Inflammatory macrophage (primary cell): ENCODE data around the gene MAT1A.
"Not testable (repeated sequence)": the region's sequence is repeated elsewhere in the genome, so short reads cannot be mapped to it uniquely, and the experiment has no call there.

Source experiments
- DNase-seq, 2 donors: peaks; one replicate each; pipeline ENCODE4 v3.0.0-alpha.2; 2020 to 2022
- total RNA-seq, 18 experiments: gene quantifications; one replicate each; lab custom pipeline; 2026; ENCODE audit warnings: mixed read lengths in 6 of 18, inconsistent platforms in 2 of 18; lab: John Stamatoyannopoulos, UW

The MAT1A gene
- total RNA-seq = 0 to 0.10 (median 0) reads per million in 18 experiments

DNA sequence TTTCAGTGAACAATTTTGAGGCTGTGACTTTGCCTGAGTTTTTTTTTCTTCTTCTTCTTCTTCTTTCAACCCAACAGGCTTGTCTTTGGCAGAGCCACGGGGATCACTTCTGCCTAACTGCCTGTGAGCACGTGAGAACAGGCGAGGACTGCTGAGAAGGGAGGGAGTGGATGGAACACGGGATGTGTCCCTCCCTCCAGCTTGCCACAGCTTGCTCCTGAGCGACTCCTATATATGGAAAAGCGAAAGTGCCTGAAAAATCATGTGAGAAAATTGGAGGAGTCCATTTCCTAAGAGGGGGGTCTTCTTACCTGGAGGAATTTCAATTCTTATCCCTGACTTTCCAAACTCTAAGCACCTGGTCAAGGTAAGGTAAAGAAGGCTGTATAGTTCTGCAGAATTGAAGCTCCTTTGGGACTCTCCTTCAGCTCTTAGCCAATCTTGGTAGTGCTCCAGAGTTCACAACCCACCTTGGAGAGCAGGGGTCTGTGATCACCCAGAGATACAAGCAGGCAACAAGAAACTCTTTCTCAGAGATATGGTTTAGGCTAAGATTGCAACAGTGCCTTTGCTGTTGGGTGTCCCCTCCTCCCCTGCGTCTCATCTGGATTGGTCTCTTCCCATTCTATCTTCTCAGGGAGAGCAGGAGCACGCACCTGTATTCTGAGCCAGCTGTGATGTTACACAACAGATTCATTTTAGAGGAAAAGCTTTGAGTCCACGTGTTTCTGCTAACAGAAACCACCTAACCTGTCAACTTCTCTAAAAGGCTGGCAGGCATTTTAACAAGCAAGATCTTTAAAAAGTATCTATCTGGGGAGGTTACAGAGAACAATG lies at the start of gene MAT1A:
MAT1A (minus strand) TSS at position 208 of the 837 bp plus-strand sequence. CDS start 235 bp downstream, outside the sequence.
- peak; percentile 7 to 11 for DNase-seq

DNA sequence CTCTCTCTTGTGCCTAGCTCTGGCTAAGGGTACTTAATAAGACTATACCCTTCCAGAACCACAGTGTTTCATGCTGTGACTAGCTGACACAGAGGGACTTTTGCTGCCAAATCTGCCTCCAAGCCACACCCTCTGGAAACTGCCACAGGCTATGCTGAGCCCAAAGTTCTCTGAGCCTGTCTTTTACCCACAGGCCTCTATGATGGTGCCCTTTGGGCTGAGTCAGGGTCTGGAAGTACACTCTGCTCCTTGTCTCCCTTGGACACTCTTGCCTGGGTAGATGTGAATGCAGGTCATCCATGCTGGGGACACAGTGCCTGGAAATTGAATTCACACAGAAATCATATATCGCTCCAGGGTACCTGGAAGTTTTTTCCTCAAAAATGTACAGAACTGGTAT lies 44.5 kb upstream of the MAT1A start:
- no peak for DNase-seq

DNA sequence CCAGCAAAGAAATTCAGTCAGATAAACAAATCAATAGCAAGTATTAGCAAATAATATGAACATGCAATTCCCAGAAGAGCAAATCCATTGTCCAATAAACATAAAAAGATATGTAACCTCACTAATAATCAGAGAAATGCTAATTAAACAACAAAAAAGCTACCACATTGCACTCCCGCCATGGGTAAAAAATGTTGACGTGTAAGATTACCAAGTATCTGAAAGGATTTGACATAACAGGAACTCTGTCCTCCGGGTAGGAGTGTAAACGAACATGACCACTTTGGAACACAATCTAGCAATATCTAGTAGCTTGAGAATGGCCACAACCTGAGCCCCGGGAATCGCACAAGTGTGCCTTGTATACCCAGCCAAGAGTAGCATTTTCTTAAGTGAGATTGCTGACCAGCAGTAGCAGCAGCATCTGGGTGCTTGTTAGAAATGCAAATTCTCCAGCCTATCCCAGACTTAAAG lies 35.5 kb upstream of the MAT1A start:
- no peak for DNase-seq

GRCh38 chr10:80324086-80324485 lies 34.6 kb upstream of the MAT1A start:
- no peak for DNase-seq

- no peak for DNase-seq
Measured at GRCh38 chr10:80323311-80323710, 33.9 kb upstream of the MAT1A start.

DNA sequence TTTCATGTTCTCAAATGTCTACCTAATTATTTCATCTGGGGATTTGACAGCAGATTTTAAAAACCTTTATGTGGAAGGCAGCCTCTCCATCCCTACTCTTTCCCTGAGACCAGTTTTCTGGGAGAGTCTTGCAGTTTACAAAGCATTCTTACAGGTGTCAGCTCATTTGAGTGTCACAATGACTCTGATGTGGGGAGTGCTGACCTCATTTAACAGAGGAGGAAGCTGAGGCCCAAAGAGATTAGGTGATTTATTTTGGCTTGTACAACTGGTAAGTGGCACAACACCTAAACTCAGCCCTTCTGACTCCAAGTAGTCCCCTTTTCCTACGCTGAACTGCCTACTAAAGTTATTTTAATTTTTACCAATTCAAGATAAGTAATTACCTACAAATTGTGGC lies 33.3 kb upstream of the MAT1A start:
- no peak for DNase-seq

- DNase-seq = no peak
Measured at GRCh38 chr10:80322158-80322557, 32.7 kb upstream of the MAT1A start.

DNA sequence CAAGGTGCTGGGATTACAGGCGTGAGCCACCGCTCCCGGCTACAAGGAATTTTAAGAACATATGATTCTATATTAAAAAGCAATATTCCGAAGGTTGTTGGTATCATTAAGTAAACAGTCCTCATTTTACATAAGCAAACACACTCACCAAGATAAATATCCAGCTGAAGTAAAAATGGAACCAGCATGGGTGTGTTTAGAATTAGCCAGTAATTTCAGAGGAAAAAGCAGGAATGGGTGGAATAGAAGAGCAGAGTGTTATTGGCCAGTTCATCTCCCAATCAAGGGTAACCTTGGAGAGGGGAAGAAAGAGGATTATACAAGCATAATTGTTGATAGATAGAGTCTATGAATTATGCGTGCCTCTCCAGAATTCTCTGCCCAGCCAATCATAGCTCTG lies 31.7 kb upstream of the MAT1A start:
- DNase-seq = no peak

GRCh38 chr10:80320377-80320776 lies 30.9 kb upstream of the MAT1A start:
- no peak for DNase-seq

- DNase-seq = no peak
Measured at GRCh38 chr10:80319725-80320290, 30.4 kb upstream of the MAT1A start.

DNA sequence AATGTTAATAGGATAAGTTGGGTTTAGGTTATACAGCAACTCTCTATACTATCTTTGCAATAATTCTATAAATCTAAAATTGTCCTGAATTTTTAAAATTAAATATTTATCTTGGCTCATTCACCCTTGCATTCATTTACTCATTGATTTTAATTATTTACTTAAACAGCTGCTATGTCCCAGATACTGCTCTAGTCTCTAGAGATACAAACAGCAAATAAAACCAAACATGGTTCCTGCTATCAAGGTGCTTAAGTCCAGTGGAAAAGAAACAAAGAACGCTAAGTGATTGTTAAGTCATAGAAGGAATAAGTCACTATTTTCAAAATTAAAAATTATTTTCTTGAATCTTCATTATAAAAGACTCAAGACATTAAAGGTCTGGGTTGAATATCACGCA lies 29.9 kb upstream of the MAT1A start:
- no peak for DNase-seq

DNA sequence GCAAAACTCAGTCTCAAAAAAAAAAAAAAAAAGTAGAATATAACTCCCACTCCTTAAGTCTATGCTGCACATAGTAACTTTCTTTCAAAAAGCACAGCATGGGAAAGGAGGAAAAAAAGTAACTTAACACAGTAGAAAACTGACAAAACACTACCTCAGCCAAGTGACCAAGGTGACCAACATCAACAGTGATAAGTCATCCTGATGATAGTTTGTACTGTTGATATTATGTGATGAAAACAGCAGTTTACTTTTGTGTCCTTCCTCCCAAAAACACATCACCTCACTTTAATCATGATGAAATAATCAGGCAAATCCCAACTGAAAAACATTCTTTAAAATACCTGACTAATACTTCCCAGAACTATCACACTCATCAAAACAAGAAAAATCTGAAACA lies 29.3 kb upstream of the MAT1A start:
- DNase-seq = no peak

DNA sequence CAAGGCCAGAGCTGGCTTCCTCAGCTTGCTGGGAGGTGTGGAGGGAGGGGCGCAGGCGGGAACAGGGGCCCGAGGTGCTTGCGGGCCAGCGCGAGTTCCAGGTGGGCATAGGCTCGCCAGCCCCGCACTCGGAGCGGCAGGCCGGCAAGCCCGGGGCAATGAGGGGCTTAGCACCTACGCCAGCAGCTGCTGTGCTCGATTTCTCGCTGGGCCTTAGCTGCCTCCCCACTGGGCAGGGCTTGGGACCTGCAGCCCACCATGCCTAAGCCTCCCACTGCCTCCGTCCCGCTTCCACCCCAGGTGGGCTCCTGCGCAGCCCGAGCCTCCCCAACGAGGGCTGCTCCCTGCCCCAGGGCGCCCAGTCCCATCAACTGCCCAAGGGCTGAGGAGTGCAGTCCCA lies 25.9 kb upstream of the MAT1A start:
- DNase-seq = no peak

GRCh38 chr10:80313523-80313922 lies 24.1 kb upstream of the MAT1A start:
- DNase-seq = no peak

- DNase-seq = not testable (repeated sequence)
Measured at GRCh38 chr10:80305989-80306388, 16.5 kb upstream of the MAT1A start.

- DNase-seq = no peak
Measured at GRCh38 chr10:80296942-80297341, 7.5 kb upstream of the MAT1A start.

DNA sequence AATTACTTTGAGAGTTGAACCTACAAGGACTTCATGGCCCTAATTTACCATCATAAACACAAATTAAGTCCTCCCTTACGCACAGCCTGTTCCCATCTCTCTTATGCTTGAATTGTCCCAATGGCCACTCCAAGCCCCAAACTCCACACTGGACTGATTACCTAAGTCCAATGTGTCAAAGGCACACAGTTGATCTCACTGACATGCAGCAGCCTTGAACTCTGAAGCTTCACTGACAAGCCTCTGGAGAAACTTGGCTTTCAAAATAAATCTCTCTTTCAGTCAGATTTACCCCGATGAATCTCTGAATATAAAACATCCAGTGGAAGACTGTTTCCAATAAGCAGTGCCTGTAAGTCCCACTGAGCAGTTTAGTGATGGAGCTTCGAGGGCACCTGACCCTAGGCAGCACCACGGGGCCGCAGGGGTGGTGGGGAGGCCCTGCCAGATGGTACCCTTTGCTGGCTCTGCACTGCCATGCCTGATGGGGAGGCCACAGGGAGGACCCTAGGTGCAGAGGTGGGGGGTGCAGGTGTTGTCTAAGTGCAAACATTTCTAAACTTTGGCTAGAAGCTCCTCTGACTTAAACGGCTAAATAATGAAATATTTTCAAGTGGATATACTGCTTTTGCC lies 3.3 kb upstream of the MAT1A start:
- DNase-seq = no peak

DNA sequence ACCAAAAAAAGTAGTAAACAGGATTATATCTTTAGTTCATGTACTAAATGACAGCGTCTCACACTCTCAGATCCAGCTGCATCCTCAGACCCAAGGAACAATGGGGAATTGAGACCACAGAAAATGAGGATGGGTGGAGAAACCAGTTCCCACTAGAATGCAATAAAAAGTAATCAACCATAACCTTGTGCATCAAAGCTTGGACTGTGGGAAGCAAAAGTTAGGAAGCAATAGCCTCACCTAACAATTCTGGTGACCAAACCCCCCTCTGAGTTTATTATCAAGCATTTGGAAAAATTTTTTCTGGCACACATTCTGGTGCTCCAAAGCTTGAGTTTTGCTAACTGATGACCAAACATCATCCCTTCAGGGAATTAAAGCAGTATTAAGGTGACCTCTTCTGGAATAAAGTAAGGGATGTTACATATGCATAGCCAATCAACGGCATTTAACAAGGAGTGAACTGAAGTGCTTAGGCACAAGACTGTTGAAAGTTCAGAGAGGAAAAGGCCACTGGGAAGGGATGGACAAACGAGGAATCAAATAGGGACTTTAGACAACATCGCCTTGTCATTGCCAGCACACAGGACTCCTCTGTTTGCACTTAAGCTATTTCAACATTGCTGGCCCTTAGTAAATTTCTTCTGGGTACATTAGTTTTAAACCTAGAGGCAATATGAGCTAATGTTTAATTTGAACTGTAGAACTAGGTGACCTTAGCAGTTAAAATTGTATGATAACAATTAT lies 1.2 kb upstream of the MAT1A start:
- DNase-seq = no peak

DNA sequence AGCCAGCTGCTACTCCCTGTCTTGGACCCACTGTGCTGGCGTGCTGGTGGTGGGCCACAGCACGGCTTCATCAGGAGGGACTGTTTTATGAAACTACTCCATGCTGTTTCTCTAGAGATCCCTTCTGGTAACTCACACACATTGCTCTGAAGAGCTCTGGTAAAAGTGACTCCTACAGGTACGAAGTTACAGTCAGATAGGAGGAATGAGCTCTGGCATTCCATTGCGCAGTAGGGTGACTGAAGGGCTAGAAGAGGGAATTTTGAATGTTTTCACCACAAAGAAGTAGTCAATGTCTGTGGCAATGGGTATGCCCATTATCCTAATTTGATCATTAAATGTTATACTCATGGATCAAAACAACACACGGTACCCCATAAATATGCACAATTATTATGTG lies 609 bp downstream of the MAT1A start:
- no peak for DNase-seq

GRCh38 chr10:80284522-80284921 lies 4.9 kb downstream of the MAT1A start:
- no peak for DNase-seq

- no peak for DNase-seq
Measured at GRCh38 chr10:80283536-80284199, 5.8 kb downstream of the MAT1A start.

GRCh38 chr10:80283119-80283518 lies 6.3 kb downstream of the MAT1A start:
- no peak for DNase-seq
